NCI-H1417 (cell line): ENCODE results near the gene MBLAC1.
A peak's percentile ranks its signal among the peaks of the same experiment; 100 is the strongest.

ENCODE experiments used
- DNase-seq, 3 experiments: peaks; one replicate each; lab custom pipeline; 2025; lab: John Stamatoyannopoulos, UW

The MBLAC1 gene

DNA sequence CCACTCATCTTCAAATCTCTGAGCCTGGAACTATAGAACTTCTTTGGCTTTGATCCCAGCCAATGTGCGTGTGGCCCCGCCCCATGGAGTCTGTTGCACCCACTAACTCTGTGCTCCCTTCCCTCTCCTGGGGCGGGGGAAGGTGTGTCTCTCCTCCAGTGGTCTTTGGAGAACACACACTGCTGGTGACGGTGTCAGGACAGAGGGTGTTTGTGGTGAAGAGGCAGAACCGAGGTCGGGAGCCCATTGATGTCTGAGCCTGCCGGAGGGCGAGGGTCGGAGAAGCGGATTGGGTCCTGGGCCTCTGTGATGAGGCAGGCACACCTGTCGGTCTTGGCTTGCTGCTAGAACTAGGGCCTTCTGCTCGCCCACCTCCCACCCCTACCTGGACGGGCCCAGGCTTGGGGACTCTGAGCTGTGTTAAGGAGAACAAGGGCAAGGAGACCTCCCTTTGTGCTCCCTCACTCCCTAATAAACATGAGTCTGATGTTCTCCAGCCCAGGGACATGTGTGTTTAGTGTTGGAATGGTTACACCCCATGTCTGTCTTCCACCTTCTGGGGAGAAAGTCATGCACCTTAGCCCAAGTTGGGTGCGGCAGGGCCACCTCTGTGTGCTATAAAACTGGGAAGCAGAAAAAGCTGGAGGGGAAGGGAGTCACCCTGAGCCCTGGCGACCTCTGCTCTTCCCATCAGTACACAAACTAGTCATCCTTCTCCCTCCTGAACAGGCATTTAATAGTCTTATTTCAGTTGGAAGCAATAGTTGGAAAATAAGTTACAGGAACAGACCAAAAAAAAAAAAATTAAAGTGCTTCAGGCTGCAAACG lies 27.2 kb downstream of the MBLAC1 start:
- DNase-seq = no peak

DNA sequence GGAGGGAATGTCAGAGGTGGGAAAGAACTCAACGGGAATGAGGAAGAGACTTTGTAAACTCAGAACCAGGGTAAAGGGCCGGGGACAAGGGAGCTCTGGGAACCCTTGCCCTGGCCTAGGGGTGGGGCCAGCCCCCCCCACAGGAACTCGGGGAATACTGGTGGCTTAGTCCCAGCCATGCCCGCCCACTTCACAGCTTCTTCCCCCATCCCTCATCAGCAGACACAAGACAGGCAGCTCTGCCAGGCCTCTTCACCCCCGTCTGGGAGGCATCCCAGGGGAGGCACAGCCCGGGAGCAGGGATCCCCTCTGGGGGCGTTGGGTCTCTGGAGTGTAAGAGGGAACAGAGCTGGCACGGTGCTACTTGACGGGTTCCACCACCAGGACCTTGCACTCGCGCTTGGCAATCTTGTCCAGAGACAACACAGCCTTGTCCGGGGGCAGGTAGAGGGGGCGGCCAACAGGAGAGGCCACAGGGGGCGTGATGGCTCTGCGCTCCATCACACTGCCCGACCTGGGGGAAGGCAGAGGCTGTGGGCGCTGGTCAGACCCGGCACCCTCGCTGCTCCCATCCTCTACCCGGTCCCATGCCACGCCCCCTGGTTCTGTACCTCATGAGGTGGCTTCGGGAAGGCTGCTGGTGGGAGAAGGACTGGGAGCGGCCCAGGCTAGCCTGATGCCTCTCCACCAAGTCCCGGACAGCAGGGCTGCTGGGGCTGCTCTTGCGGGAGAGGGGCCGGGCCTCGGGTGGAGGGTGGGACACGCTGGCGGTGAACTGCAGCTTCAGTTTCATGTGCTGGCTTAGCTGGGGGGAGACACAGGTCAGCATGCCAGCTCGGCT lies 28.1 kb downstream of the MBLAC1 start:
- no peak for DNase-seq

DNA sequence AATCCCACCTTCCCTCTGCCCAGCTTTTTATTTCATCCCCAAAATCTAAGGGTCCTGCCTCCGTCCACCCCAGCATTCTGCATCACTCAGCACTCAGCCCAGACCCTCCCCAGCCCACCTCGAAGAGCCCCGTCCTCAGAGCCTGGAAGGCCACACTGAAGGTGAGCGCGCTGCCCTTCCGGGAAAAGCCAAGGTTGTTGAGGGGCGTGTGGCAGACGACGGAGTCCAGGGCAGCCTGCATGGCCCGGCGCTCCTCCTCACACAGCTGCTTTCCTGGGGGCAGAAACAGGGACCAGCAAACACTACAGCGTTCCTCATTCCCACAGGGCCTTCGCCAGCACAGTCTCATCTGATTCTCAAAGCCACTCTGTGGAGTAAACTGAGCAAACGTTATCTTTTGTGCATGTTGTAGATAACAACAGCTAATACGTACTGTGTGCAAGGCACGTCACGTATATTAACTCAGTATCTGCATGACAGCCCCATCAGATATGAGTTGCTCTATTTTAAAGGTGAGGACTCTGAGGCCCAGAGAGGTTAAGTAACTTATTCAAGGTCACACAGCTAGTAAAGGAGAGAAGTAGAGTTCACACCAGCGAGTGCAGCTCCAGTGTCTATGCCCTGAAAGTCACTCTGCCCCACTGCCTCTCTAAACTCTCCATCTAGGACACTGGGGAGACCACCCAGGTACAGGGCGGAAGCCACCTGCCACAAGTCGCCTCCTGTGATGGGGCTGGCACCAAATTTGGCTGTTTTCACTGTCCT lies 29.0 kb downstream of the MBLAC1 start:
- no peak for DNase-seq

DNA sequence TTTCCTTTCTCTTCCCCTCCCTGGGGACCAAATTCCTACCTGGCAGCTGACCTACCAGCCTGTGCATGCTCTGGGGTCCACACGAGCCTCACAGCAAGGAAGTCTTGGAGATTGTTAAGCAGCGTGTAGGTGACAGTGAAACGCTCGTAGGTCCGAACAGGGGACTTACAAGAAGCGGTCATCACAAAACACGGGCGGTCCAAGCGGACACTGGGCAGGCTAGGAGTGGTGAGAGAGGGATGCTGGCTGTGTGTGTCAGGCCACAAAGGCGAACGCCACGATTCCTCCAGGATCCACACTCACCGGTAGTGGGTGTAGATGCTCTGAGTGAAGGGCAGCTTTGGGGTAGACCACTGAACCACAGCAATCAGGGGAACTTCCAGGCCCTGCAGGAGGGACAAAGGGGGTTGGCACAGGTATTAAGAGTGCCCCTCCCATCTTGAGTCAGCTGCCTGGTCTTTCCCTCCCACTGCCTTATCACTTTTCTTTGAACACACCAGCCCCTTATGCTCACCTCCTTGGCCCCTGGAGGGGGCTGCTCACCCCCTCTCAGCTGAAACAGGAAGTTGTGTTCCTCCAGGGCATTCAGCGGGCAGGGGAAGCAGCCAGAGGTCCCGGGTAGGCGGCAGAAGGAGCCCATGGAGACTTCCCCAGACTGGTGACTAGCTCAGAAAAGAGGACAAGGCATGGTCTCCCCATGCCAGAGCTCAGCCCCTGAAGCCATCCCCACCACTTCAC lies 29.7 kb downstream of the MBLAC1 start:
- DNase-seq = no peak

DNA sequence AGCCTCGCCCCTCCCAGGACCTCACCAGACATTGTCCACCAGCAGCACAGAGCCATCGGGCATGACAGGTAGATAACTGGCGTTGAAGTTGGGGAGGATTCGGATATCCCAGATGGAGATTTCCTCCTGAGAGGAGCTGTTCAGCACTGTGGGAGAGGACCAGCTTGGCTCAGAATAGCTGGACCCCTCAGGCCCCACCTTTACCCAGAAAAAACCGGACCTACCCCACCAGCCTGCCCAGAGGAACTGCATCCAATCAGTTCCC lies 30.2 kb downstream of the MBLAC1 start:
- no peak for DNase-seq

DNA sequence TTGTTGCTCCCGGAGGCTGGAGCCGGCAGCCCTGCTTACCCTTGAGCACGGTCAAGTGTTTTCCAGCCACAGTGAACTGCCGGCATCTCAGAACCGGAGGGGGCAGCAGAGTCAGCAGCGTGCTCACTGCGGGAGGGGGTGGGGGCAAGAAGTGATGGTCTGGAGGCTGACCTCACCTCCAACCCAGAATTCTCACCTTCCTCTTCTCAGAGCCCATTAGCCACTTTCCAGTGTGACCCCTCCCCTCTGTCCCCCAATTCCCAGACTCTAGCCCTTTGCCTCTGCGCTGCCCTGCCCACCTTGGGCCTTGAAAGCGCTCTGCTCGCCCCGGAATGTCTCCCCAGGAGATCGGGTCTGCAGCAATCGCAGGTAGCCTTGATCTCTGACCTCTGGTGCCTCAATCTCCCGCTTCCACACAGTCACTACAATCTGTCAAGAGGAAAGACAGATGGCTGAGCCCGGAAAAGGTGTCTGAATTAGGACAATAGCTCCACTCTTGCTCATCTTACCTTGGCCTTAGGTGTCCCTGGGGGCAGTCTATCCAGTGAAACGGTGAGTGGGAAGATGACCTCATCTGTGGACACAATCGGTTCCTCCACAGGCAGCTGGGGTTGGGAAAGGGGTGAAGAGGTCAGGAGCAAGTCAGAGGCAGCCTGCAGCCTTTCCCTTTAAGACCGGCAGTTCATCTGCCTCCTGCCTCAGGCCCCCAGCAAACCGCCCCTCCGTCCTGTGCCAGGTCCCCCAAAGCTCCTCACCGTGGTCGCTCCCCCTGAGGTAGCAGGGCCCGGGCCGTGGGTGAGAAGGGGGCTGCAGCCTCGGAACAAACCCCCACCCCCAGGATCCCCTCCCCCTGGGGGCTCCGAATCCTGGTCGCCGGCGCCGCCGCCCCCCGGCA lies 30.8 kb downstream of the MBLAC1 start:
- DNase-seq = peak in 1 of 3 experiments; percentile 55

DNA sequence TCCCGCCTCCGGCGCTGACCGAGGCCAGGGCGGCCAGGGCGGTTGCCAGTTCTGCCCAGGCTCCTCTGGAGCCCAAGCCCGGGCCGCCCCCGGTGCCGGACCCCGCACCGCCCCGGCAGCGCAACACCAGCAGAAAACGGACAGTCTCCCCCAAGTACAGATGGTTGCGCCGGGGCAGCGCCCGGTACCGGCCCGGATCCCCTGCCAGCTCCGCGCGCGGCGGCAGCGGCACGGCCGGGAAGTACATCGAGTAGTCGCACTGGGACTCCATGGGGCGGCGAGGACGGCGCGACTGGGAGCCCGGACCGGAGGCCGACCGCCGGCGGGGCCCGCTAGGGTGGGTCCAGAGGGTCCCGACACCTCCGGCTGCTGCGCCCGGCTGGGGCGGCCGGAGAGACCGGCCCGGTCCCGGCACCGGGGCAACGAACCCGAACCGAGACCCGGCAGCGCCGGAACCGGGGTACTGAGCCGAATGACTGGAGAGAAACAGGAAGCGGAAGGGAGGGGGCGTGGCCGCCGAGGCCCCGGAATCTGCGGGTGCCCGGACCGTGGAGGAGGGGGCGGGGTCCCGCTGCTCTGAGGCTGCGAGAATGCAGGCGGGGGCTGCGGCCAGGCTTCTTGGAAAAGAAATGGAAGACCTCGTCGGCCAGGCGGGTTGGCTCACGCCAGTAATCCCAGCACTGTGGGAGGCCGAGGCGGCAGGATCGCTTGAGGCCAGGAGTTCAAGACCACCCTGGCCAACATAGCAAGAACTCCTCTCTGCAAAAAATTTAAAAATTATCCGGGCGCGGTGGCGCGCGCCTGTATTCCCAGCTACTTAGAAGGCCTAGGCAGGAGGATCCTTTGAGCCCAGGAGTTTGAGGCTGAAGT lies 31.7 kb downstream of the MBLAC1 start, which contains the start of gene TRAPPC14:
Gene TRAPPC14, minus strand, starts transcription at position 495 of the 870 bp plus-strand sequence. Its CDS starts 224 bp downstream, at position 271.
- peak; percentile 83 to 92 (median 92) for DNase-seq

DNA sequence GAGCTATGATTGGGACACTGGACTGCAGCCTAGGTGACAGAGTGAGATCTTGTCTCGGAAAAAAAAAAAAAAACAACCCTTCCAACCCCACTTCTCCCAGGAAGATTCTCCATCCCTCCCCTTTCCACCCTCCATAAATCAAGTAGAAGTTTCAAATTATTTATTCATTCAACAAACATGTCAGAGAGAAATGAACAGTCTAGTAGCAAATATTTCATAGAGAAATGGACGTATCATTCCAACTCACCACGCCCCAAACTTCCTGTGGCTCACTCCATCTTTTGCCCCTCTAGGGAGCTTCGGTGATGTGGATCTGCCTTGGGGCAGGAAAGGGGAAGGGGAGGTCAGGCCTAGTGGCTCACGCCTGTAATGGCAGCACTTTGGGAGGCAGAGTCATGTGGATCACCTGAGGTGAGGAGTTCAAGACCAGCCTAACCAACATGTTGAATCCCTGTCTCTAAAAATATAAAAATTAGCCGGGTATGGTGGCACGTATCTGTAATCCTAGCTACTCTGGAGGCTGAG lies 32.4 kb downstream of the MBLAC1 start:
- no peak for DNase-seq

DNA sequence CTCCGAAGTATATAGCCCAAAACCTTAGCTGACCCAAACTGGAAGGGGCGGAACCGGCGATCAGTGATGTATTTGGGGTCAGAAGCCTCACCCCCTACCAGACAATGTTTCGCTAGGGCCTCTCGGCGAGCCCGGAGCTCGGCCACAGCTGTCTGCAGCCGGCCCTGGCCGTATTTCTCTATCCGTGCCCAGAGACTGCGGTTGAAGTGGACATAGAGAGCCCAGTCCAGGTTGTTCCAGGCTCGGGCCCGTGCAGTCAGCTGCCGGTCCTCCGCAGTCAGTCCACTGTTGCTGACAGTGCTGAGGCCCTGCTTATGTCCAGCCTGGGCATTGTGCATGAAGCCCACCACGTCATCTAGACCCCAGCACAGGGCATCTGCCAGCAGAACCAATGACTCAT lies 33.3 kb downstream of the MBLAC1 start:
- DNase-seq = no peak

DNA sequence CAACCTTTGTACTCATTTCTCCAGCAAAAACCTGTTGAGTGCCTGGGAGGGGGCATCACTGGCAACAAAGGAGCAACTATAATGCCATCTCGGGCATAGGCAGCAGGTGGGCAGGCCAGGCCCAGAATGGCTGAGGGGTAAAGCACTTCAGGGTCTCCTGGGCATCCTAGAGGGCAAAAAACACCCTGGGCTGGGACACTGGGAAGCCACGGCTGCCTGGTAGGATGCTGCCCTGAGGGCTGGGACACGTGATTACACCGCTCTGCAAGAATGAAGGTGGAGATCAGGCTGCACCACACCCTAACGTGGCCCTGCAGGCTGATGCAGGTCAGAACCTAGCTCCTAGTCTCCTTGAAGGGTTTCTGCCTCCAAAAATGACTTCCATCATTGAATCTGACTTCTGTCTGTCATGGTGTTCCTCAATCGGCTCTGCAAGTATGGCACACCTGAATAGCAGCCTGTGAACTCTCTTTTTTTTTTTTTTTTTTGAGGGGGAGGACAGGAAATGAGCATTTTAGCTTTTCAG lies 36.3 kb downstream of the MBLAC1 start:
- DNase-seq = peak in 2 of 3 experiments; percentile 11 to 20

DNA sequence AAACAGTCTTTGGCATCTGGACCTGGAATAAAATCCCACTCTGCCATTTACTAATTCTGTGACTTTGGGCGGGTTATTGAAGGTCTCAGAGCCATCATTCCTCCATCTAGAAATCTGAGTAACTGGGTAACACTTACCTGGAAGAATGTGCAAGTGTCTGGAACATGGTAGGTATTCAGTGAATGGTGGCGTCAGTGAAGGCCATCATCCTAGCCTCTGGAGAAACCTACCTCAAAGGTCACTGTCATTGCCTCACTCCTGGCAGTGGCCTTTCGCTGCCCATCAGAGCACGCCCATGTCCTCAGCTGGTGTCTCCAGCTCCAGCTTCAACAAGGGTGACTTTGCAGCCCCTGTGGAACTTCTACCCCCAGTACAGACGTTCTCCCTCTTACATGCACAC lies 37.1 kb downstream of the MBLAC1 start:
- DNase-seq = no peak

DNA sequence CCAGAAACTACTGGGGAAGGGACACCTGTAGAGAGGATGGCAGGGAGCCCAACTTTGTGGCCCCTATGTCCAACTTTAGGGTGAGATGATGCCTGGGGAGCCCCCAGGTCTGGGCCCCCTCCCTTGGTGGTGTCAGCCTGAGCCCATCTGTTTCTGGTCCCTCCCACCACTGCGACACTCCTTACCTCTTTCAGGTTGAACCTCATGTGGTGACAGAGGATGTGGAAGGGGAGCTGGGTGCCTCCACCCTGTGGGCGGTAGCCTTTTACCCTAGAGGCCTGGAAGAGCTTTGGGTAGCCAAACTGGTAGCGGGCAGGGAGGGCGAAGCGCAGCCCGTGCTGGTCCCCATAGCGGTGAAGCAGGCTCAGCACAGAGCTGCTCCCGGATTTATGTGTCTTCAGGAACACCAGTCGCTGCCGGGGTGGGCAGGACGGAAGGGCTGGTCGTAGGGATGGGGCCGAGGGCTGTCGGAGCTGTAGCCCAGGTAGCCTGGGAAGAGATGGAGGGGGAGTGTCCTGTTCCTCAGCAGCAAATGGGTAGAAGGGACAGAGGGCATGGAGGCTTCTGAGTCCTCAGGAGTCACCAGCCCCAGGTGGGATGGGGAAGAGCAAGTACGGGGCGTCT lies 39.7 kb downstream of the MBLAC1 start:
- DNase-seq = no peak

DNA sequence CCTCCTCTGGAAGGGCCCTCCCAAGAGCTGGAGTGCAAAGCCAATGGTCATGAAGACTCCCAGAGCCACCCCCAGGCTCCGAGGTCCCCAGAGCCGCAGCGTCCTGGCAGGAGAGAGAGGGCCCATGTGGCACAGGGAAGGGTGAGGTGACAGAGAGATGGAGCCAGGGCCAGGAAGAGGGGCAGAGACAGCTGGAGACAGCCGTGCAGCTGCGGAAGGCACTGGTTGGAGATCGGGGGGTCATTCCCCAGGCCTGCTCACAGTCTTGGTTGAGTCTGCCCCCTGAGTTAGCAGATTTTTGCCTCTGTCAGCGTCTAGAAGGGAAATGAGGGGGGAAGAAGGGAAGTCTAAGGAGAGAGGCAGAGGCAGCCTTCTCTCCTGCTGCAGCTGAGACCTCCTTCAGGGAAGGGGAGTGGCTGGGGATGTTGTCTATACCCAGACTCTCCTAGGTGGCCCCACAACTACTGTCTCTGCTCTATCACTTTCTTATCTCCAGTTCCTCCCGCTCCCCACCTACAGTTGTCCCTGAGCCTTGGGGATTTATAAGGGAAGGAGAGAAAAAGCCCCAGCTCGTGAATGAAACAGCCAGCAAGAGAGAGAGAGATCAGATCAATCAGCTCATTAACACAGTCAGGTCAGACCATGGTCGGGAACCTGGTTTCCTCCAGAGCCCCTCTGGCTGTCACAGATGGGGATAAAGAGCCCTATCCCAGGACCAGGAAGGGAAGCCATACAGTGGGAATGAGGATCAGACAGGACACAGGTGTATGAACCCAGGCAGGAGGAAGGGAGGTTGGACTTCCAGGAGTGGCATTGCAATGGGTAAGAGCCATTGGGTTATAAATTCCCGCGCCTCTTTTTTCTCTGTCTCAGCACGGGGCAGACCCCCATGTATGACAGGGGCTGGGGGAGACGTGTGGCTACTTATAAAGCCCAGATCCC lies 40.5 kb downstream of the MBLAC1 start:
- no peak for DNase-seq

DNA sequence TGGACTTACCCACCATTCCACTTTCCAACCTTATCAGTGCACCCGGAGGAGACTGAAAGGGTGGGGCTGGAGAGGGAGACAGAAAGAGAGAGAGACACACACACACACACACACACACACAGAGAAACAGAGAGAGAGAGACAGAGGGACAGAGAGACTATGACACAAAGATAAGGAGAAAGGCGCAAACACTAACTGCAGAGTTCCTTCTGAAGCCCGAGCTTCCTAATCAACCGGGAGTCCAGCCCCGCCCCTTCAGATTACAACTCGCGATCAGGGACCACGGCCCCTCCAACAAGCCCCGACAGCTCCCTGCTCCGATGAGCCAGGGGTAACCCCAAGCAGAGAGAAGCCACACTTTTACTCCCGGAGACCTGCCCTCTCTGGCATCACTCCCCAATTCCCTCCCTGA lies 41.2 kb downstream of the MBLAC1 start:
- DNase-seq = no peak

DNA sequence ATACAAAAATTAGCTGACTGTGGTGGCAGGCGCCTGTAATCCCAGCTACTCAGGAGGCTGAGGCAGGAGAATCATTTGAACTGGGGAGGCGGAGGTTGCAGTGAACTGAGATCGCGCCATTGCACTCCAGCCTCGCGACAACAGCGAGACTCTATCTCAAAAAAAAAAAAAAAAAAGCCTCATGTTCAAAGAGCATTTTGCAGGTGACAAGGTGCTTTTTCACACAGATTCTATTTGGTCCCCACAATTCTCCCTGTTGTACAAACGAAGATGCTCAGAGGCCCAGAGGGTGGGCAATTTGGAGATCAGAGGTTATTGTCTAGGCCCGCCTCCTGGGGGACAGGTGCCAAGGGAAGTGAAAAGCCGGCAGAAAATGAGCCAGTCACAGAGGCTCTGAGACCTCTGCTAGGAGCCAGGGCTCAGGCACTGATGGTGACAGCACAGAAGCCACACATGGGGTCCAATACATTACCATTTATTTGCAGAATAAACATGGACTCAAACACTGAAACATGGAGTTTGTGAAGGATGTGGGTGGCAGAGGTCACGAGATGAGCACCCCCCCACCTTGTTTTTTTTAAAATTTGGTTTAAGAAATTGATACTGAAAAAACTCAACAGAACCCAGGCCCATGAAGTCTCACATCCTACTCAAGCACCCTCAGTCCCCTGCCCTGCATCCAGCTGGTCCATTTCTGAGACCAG lies 42.5 kb downstream of the MBLAC1 start:
- DNase-seq = peak in 1 of 3 experiments; percentile 49

DNA sequence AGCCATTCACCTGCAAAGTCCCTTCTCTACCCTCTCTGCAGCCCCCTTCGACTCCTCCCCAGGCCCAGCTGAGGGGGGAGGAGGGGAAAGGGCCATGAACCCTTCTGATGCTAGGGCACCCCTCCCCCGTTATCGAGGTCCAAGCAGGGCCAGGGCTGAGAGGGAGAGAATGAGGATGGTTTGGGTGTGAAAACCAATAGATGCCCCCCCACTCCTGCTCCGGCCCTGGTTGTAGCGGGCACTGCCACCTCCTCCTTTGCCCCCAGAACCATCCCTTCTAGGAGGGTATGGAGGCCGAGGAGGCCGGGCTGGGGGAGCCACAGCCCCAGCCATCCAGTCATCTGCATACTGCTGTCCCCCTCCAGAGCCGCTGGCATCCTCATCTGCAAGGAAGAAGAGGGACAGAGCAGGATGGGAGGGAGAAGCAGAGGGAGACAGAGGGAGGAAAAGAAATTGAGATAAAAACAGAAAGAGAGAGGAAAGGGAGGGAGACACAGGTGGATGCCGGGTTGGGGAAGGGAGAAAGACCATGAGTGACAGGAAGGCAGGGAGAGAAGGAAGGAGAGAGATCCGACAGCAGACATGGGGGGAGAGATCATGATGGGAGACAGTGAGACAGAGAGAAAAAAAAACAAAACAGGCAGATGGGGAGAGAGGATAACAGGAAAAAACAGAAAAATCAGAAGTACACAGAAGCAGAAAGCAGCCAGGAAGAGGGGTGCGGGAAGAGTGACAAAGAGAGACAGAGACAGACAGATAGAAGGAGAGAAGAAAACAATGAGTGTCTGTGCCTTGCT lies 43.5 kb downstream of the MBLAC1 start:
- no peak for DNase-seq
